GM12878 (cell line): ENCODE results near the gene HGS.

Experiments used
- CREB1 ChIP-seq: IDR thresholded peaks from 2 replicates; pipeline ENCODE4 v1.6.1; 2012; ENCODE audit warnings: low read depth, mild to moderate bottlenecking, inconsistent platforms
- ETV6 ChIP-seq, 2 experiments: fragments of 450-650 bp in 1 of 2; IDR thresholded peaks in 1 of 2; conservative IDR thresholded peaks in 1 of 2; 2 replicates each; pipeline ENCODE4 v1.6.1; 2014; ENCODE audit warnings: antibody characterized with exemption in 1 of 2, borderline replicate concordance in 1 of 2, low read depth in 1 of 2, mild to moderate bottlenecking in 1 of 2, moderate library complexity in 1 of 2
- YY1 ChIP-seq: IDR thresholded peaks from 2 replicates; pipeline ENCODE4 v1.6.1; 2011; ENCODE audit warnings: low read depth, mild to moderate bottlenecking, low read length
- TF ChIP-seq, protein P1 (sequence below): IDR thresholded peaks from 2 replicates; pipeline ENCODE4 v1.6.1; 2011; ENCODE audit warnings: low read depth, low read length, improper control_type of control experiment, borderline replicate concordance

DNA sequence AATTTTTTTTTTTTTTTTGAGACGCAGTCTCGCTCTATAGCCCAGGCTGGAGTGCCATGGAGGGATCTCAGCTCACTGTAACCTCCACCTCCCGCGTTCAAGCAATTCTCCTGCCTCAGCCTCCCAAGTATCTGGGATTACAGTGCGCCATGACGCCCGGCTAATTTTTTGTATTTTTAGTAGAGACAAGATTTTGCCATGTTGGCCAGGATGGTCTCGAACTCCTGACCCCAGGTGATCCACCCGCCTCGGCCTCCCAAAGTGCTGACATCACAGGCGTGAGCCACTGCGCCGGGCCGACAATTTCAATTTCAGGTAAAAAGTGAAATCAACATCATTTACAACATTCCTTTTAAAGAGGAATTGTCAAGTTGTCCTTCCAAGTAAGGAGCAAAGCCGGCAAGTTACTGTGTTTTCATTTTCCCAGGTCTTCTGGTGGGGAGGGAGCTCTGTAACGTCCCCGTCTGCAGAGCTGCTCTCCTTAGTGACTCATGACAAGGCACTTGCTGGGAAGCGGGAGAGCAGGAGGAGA, 47.8 kb upstream of the HGS start:
- TF ChIP-seq YY1 = no peak
- TF ChIP-seq ETV6 (conservative IDR thresholded peaks at IDR 0.05 in 1 of 2, IDR thresholded peaks at IDR 0.05 in 1 of 2; ENCODE audit: borderline replicate concordance in 1 of 2, low read depth in 1 of 2) = no peak
- TF ChIP-seq CREB1 = 0 out of 2 replicates have a peak, but pooled peaks have one; percentile 36
- TF ChIP-seq, protein P1, sequence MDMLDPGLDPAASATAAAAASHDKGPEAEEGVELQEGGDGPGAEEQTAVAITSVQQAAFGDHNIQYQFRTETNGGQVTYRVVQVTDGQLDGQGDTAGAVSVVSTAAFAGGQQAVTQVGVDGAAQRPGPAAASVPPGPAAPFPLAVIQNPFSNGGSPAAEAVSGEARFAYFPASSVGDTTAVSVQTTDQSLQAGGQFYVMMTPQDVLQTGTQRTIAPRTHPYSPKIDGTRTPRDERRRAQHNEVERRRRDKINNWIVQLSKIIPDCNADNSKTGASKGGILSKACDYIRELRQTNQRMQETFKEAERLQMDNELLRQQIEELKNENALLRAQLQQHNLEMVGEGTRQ = no peak
